ENCODE results near the gene SUN2. TPM values are rescaled to one million over a fixed set of nuclear protein-coding genes. Genes with fewer than 3 reads are reported as not detected.

Gene SUN2
- total and polyA plus RNA-seq, 2 of the 13 experiments (the other 11 are each of a cell fraction or from before 2014, with no cell fraction given): 45.6 to 56.6 TPM

DNA sequence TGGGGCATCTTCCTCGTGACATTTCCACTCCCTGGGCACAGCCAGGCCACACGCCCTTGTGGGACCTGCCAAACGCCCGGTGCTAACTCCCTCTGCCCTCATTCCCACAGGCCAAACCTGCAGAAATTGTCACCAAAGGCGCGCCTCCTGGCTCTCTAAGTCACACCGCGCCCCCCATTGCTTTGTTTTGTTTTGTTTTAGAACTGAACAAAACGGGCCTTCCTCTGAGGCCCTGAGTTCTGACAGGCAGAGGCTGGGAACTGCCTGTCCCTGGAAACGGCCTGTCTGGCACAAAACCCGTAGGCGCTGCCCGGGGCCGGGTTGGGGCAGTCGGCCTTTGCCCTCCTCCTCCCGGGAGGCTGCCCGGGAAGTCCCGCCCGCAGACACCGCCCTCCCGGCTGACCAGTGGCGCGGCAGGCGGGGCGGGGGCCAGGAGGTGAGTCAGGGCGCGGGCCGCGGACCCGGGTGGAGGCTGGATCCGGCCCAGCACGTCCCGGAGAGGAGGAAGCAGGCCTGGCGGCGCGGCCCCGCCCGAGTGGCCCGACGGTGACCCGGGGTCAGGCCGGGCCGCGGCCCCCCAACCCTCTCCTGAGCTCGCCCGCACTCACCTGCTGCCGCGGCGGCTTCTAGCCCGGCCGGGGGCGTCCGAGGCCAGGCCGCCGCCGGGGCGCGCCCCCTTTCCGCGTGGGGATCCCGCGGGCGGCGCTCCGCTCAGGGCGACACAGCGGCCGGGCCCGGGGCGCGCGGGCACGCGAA lies 465 bp downstream of the SUN2 start (continued):
- TF ChIP-seq, protein P1, sequence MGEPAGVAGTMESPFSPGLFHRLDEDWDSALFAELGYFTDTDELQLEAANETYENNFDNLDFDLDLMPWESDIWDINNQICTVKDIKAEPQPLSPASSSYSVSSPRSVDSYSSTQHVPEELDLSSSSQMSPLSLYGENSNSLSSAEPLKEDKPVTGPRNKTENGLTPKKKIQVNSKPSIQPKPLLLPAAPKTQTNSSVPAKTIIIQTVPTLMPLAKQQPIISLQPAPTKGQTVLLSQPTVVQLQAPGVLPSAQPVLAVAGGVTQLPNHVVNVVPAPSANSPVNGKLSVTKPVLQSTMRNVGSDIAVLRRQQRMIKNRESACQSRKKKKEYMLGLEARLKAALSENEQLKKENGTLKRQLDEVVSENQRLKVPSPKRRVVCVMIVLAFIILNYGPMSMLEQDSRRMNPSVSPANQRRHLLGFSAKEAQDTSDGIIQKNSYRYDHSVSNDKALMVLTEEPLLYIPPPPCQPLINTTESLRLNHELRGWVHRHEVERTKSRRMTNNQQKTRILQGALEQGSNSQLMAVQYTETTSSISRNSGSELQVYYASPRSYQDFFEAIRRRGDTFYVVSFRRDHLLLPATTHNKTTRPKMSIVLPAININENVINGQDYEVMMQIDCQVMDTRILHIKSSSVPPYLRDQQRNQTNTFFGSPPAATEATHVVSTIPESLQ (CRISPR knock-in tag; conservative IDR thresholded peaks at IDR 0.05): no peak
- TF ChIP-seq, protein P2, sequence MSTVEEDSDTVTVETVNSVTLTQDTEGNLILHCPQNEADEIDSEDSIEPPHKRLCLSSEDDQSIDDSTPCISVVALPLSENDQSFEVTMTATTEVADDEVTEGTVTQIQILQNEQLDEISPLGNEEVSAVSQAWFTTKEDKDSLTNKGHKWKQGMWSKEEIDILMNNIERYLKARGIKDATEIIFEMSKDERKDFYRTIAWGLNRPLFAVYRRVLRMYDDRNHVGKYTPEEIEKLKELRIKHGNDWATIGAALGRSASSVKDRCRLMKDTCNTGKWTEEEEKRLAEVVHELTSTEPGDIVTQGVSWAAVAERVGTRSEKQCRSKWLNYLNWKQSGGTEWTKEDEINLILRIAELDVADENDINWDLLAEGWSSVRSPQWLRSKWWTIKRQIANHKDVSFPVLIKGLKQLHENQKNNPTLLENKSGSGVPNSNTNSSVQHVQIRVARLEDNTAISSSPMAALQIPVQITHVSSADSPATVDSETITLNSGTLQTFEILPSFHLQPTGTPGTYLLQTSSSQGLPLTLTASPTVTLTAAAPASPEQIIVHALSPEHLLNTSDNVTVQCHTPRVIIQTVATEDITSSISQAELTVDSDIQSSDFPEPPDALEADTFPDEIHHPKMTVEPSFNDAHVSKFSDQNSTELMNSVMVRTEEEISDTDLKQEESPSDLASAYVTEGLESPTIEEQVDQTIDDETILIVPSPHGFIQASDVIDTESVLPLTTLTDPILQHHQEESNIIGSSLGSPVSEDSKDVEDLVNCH (CRISPR knock-in tag; IDR thresholded peaks at IDR 0.05): no peak
- peak; percentile 84 for TF ChIP-seq HIVEP1 (CRISPR knock-in tag; IDR thresholded peaks at IDR 0.05)
- TF ChIP-seq MIXL1 (CRISPR knock-in tag; IDR thresholded peaks at IDR 0.05): 0 out of 2 replicates have a peak, but pooled peaks have one; percentile 41
- peak; percentile 87; the same call in 1 of the 2 replicates for TF ChIP-seq SPEN (CRISPR knock-in tag; IDR thresholded peaks at IDR 0.05; ENCODE audit: low read depth)
- TF ChIP-seq MAZ (IDR thresholded peaks at IDR 0.05; ENCODE audit: borderline replicate concordance, low read depth, low read length): peak; percentile 92
- peak; percentile 89 for TF ChIP-seq MAZ (CRISPR knock-in tag; IDR thresholded peaks at IDR 0.05; ENCODE audit: low read depth)
- no peak for TF ChIP-seq PRPF4 (IDR thresholded peaks at IDR 0.05; ENCODE audit: low read depth, low read length, poor library complexity, severe bottlenecking)
- TF ChIP-seq, protein P3, sequence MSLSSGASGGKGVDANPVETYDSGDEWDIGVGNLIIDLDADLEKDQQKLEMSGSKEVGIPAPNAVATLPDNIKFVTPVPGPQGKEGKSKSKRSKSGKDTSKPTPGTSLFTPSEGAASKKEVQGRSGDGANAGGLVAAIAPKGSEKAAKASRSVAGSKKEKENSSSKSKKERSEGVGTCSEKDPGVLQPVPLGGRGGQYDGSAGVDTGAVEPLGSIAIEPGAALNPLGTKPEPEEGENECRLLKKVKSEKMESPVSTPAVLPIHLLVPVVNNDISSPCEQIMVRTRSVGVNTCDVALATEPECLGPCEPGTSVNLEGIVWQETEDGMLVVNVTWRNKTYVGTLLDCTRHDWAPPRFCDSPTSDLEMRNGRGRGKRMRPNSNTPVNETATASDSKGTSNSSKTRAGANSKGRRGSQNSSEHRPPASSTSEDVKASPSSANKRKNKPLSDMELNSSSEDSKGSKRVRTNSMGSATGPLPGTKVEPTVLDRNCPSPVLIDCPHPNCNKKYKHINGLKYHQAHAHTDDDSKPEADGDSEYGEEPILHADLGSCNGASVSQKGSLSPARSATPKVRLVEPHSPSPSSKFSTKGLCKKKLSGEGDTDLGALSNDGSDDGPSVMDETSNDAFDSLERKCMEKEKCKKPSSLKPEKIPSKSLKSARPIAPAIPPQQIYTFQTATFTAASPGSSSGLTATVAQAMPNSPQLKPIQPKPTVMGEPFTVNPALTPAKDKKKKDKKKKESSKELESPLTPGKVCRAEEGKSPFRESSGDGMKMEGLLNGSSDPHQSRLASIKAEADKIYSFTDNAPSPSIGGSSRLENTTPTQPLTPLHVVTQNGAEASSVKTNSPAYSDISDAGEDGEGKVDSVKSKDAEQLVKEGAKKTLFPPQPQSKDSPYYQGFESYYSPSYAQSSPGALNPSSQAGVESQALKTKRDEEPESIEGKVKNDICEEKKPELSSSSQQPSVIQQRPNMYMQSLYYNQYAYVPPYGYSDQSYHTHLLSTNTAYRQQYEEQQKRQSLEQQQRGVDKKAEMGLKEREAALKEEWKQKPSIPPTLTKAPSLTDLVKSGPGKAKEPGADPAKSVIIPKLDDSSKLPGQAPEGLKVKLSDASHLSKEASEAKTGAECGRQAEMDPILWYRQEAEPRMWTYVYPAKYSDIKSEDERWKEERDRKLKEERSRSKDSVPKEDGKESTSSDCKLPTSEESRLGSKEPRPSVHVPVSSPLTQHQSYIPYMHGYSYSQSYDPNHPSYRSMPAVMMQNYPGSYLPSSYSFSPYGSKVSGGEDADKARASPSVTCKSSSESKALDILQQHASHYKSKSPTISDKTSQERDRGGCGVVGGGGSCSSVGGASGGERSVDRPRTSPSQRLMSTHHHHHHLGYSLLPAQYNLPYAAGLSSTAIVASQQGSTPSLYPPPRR (CRISPR knock-in tag; IDR thresholded peaks at IDR 0.05; ENCODE audit: borderline replicate concordance): peak; percentile 77
- no peak for TF ChIP-seq KMT2A (CRISPR knock-in tag; IDR thresholded peaks at IDR 0.05)
- TF ChIP-seq ZNF205 (CRISPR knock-in tag; IDR thresholded peaks at IDR 0.05): no peak
- 0 out of 2 replicates have a peak, but pooled peaks have one; percentile 40 for TF ChIP-seq SATB2 (CRISPR knock-in tag; IDR thresholded peaks at IDR 0.05)
- TF ChIP-seq TEAD2 (CRISPR knock-in tag; IDR thresholded peaks at IDR 0.05): no peak
- peak; percentile 4; the same call in 1 of the 2 replicates for TF ChIP-seq ZNF329 (CRISPR knock-in tag; IDR thresholded peaks at IDR 0.05; ENCODE audit: low read depth)
- TF ChIP-seq, protein P4, sequence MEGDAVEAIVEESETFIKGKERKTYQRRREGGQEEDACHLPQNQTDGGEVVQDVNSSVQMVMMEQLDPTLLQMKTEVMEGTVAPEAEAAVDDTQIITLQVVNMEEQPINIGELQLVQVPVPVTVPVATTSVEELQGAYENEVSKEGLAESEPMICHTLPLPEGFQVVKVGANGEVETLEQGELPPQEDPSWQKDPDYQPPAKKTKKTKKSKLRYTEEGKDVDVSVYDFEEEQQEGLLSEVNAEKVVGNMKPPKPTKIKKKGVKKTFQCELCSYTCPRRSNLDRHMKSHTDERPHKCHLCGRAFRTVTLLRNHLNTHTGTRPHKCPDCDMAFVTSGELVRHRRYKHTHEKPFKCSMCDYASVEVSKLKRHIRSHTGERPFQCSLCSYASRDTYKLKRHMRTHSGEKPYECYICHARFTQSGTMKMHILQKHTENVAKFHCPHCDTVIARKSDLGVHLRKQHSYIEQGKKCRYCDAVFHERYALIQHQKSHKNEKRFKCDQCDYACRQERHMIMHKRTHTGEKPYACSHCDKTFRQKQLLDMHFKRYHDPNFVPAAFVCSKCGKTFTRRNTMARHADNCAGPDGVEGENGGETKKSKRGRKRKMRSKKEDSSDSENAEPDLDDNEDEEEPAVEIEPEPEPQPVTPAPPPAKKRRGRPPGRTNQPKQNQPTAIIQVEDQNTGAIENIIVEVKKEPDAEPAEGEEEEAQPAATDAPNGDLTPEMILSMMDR (CRISPR knock-in tag; IDR thresholded peaks at IDR 0.05): peak; percentile 20; the same call in 1 of the 2 replicates
- peak; percentile 46 for TF ChIP-seq GABPA (IDR thresholded peaks at IDR 0.05; ENCODE audit: low read depth, low read length)
- TF ChIP-seq GABPA (CRISPR knock-in tag; IDR thresholded peaks at IDR 0.05; ENCODE audit: low read depth): peak; percentile 26; the same call in 1 of the 2 replicates
- no peak for TF ChIP-seq ELF4 (CRISPR knock-in tag; IDR thresholded peaks at IDR 0.05; ENCODE audit: borderline replicate concordance)
- TF ChIP-seq ZNF7 (CRISPR knock-in tag; IDR thresholded peaks at IDR 0.05): no peak

Measured in HepG2 (cell line).